Measurements from ENCODE around the gene SLC23A1.
"Not testable (repeated sequence)": the region's sequence is repeated elsewhere in the genome, so short reads cannot be mapped to it uniquely, and the experiment has no call there.

Gene SLC23A1

DNA sequence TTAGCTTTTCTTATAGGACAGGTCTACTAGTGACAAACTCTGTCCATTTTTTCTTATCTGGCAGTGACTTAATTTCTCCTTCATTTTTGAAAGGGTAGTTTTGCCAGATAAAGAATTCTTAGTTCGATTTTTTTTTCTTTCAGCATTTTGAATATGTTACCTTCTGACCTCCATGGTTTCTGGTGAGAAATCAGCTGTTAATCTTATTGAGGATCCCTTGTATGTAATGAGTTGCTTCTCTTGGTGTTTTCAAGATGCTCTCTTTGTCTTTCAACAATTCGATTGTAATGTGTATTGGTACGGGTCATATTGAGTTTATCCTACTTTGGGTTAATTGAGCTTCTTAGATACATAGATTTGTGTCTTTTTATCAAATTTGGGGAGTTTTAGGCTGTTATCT lies 28.9 kb downstream of the SLC23A1 start:
- DNase-seq: no peak
- TF ChIP-seq POLR2A (IDR thresholded peaks at IDR 0.05; ENCODE audit: low read length) (no peak), GATA1 (IDR thresholded peaks at IDR 0.05; ENCODE audit: low read depth, low read length) (no peak)

DNA sequence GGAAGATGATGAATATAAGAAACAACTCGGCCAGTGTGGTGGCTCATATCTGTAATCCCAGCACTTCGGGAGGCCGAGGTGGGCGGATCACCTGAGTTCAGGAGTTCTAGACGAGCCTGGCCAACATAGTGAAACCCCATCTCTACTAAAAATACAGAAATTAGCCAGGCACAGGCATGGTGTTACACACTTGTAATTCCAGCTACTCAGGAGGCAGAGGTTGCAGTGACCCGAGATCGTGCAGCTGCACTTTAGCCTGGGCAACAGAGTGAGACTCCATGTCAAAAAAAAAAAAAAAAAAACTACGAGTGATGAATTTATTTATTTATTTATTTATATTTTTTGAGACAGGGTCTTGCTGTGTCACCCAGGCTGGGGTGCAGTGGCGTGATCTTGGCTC lies 35.2 kb downstream of the SLC23A1 start:
- DNase-seq: not testable (repeated sequence)

DNA sequence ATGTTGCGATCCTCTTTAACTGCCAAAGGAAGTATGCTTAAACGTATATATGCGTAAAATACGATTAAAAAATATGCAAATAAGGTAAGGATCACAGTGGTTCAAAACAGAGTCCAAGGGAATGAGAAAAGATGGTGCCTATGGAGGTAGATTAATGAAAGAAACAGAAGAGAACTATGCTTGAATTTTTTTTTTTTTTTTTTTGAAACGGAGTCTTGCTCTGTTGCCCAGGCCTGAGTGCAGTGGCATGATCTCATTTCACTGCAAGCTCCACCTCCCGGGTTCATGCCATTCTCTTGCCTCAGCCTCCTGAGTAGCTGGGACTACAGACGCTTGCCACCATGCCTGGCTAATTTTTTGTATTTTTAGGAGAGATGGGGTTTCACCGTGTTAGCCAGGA lies 37.7 kb downstream of the SLC23A1 start:
- not testable (repeated sequence) for DNase-seq

DNA sequence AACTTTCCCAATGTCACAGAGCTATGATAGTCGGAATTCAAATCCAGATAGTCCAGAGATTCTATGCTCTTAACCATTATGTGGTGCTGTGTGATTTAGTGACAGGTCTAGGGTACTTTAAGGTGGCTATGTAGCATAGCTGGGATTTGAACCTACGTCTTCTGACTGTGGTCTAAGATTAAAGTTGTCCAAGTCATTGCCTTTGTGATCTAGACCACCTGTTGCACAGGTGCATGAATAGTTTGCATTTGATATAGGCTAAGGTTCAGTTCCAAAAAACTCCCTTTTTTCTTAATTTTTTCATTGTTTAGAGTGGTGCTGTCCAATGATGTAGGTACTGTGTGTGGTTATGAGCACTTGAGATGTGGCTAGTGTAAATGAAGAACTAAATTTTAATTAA lies 38.9 kb downstream of the SLC23A1 start:
- no peak for DNase-seq

DNA sequence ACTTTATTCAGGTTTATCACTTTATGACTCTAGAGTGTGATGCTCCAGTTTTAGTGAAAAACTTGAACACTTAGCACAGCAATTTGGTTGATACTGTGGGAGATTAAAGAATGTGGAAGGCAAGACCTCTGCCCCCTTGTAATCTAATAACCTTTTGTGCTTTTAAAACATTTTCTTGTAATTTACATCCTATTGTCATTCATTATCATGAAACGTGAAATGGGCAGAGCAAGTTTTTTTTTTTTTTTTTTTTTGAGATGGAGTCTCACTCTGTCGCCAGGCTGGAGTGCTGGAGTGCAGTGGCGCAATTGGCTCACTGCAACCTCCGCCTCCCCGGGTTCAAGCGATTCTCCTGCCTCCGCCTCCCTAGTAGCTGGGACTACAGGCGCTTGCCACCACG lies 39.6 kb downstream of the SLC23A1 start:
- no peak for DNase-seq
- TF ChIP-seq POLR2A (IDR thresholded peaks at IDR 0.05; ENCODE audit: low read length) (no peak), GATA1 (IDR thresholded peaks at IDR 0.05; ENCODE audit: low read depth, low read length) (no peak)

More for the DNA sequence above, 38.9 kb downstream of the SLC23A1 start:
- no peak for TF ChIP-seq GATA1 (IDR thresholded peaks at IDR 0.05; ENCODE audit: low read depth, low read length)
- no peak for TF ChIP-seq POLR2A (IDR thresholded peaks at IDR 0.05; ENCODE audit: low read length)

DNA sequence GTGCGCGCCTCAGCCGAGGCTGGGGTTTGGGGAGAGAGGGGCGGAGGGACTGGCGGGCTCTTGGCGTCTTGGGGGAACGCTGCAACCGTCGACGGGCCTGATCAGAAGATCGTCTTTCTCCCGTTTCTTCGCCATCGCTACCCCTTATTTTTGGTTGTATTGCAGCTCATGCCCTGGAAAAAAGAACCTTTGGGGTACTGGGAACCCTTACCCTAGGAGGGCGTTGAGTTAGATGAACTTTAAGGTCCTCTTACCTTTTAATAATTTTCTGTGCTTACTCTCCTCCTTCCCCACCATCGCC lies 40.7 kb downstream of the SLC23A1 start:
- DNase-seq: no peak
- TF ChIP-seq GATA1 (IDR thresholded peaks at IDR 0.05; ENCODE audit: low read depth, low read length) (no peak), POLR2A (IDR thresholded peaks at IDR 0.05; ENCODE audit: low read length) (no peak)

DNA sequence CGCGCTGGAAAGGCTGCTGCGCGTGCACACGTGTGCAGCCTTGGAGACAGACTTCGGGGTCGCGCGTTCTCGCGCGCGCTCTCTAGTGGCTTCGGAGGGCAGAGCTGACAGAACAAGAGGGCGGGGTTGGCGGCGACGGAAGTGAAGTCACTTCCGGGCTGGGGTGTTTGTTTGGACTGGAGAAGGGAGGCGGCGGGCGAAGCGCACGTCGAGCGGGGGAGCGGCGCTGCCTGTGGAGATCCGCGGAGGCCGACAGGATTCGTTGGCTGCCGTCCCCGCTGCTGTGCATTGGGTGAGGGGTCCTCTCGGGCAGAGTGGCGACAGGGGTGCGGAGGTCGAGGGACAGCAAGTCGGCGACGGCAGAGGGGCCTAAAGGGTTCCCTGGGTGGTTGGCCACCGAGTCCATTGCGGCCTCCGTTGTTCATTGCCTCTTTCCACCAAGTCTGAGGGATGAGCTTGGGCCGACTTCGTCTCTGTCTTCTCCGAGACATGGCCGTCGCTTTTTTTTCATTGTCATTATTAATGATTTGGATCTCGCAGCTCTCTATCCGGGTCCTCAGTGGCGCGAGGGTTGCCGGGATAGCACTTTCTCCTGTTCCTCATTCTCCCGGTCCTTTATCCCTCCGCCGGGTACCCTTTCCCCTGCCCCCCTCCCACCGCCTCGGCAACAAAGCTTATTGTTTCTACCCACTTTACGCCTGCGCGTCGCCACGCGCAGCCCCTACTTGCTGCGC lies 41.2 kb downstream of the SLC23A1 start, which contains the start of gene PAIP2:
Gene PAIP2 (plus strand): TSS at position 166 of the 734 bp plus-strand sequence. CDS start 21,931 bp downstream, outside the sequence.
- peak; percentile 98 for DNase-seq
- peak; percentile 96 for TF ChIP-seq POLR2A (IDR thresholded peaks at IDR 0.05; ENCODE audit: low read length)
- no peak for TF ChIP-seq GATA1 (IDR thresholded peaks at IDR 0.05; ENCODE audit: low read depth, low read length)

DNA sequence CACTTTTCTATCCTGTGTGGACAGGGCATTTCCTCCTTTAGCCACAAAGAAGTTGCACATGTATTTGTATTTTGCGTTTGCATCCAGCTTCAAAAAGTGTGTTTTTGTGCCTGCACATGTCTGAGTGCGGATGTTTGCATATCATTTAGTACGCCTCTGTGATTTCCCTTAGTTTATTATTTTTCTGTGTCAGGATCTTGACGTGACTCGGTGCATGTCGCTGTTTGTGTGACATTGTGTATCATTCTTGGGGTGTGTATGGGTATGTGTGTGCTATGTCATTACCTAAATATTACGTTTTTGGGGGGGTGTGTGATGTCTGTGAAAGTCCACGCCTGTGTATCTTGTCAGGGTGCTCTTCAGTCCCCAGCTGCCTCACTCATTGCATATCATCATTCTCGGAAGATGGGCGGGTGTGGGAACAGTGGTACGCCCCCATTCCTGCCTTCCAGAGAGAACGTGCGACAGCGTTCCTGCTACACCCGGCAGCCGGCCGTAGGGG lies 41.9 kb downstream of the SLC23A1 start:
- no peak for TF ChIP-seq GATA1 (IDR thresholded peaks at IDR 0.05; ENCODE audit: low read depth, low read length)
- no peak for TF ChIP-seq POLR2A (IDR thresholded peaks at IDR 0.05; ENCODE audit: low read length)
- DNase-seq: no peak

DNA sequence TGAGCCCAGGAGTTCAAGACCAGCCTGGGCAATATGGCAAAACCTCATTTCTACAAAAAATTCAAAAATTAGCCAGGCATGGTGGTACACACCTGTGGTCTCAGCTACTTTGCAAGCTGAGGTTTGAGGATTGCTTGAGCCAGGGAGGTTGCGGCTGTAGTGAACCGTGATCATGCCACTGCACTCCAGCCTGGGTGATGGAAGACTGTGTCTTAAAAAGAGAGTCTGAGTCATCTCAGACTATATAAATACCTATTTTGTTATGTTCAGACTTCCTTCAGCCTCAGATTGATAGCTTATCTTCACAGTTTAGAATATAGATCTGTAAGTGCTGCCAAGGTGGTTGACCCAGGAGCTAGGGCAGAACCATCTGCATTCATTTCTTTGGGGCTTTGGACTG lies 43.0 kb downstream of the SLC23A1 start:
- no peak for DNase-seq
- no peak for TF ChIP-seq POLR2A (IDR thresholded peaks at IDR 0.05; ENCODE audit: low read length)
- TF ChIP-seq GATA1 (IDR thresholded peaks at IDR 0.05; ENCODE audit: low read depth, low read length): no peak

DNA sequence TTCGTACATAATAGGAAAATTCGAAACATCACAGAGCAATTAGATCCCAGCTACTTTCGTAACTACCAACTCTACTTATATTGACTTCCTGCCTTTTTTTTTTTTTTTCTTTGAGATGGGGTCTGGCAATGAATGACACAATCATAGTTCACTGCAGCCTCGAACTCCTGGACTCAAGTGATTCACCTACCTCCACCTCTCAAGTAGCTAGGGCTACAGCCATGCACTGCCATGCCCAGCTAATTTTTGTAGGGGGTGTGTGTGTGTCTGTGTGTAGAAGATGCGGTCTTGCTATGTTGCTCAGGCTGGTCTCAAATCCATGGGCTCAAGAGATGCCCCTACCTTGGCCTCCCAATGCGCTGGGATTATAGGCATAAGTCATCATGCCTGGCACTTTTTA lies 47.3 kb downstream of the SLC23A1 start:
- TF ChIP-seq GATA1 (IDR thresholded peaks at IDR 0.05; ENCODE audit: low read depth, low read length): no peak
- TF ChIP-seq POLR2A (IDR thresholded peaks at IDR 0.05; ENCODE audit: low read length): no peak
- DNase-seq: peak in 1 of 2 experiments; percentile 28
